GM21576 (cell line): ENCODE results near the gene RCC2.
A peak's percentile ranks its signal among the peaks of the same experiment; 100 is the strongest.

Experiments
- ATAC-seq: cut with Tn5 transposase; IDR thresholded peaks from one replicate; pipeline ENCODE4 v1.9.1; 2021; ENCODE audit warnings: mild to moderate bottlenecking, moderate library complexity; ENCODE audit not compliant: unreplicated experiment

The RCC2 gene

GRCh38 chr1:17447501-17447992 lies 8.1 kb upstream of the RCC2 start:
- no peak for ATAC-seq

- no peak for ATAC-seq
Measured at GRCh38 chr1:17442841-17443240, 3.4 kb upstream of the RCC2 start.

- ATAC-seq = no peak
Measured at GRCh38 chr1:17441993-17442357, 2.5 kb upstream of the RCC2 start.

- no peak for ATAC-seq
Measured at GRCh38 chr1:17441265-17441992, 2.0 kb upstream of the RCC2 start.

- no peak for ATAC-seq
Measured at GRCh38 chr1:17440827-17441168, 1.3 kb upstream of the RCC2 start.

- ATAC-seq = no peak
Measured at GRCh38 chr1:17440074-17440826, 773 bp upstream of the RCC2 start.

GRCh38 chr1:17438318-17439249 lies 893 bp downstream of the RCC2 start:
- ATAC-seq = peak; percentile 39

- peak; percentile 21 for ATAC-seq
Measured at GRCh38 chr1:17437580-17438317, 1.7 kb downstream of the RCC2 start.

- ATAC-seq = no peak
Measured at GRCh38 chr1:17437260-17437579, 2.3 kb downstream of the RCC2 start.

- no peak for ATAC-seq
Measured at GRCh38 chr1:17436380-17437174, 2.9 kb downstream of the RCC2 start.

- no peak for ATAC-seq
Measured at GRCh38 chr1:17434601-17435000, 4.9 kb downstream of the RCC2 start.

GRCh38 chr1:17434016-17434415 lies 5.5 kb downstream of the RCC2 start:
- no peak for ATAC-seq

GRCh38 chr1:17433261-17433660 lies 6.2 kb downstream of the RCC2 start:
- no peak for ATAC-seq

- no peak for ATAC-seq
Measured at GRCh38 chr1:17432412-17432811, 7.1 kb downstream of the RCC2 start.

GRCh38 chr1:17429183-17429582 lies 10.3 kb downstream of the RCC2 start:
- ATAC-seq = no peak

- no peak for ATAC-seq
Measured at GRCh38 chr1:17427696-17428660, 11.5 kb downstream of the RCC2 start.

- ATAC-seq = no peak
Measured at GRCh38 chr1:17425806-17426600, 13.5 kb downstream of the RCC2 start.

GRCh38 chr1:17423781-17424245 lies 15.7 kb downstream of the RCC2 start:
- ATAC-seq = no peak
